H9 (cell line): ENCODE results near the gene DKKL1. TPM values are rescaled to one million over a fixed set of nuclear protein-coding genes. Genes with fewer than 3 reads are reported as not detected.

Source experiments
- DNase-seq: peaks from one replicate; pipeline ENCODE4 v3.0.0-alpha.2; 2017
- H2AFZ ChIP-seq: one replicate; pipeline ENCODE4 v1.6.1; 2013; ENCODE audit warnings: mild to moderate bottlenecking, low read length, control low read depth, moderate library complexity
- H2AK5ac ChIP-seq: 2 replicates; pipeline ENCODE4 v1.6.1; 2013; ENCODE audit warnings: low read length, control low read depth, mixed read lengths; ENCODE audit not compliant: insufficient read length
- H2BK120ac ChIP-seq: one replicate; pipeline ENCODE4 v1.6.1; 2013; ENCODE audit warnings: low read depth, mild to moderate bottlenecking, low read length, control low read depth, inconsistent platforms; ENCODE audit not compliant: poor library complexity, severe bottlenecking
- H2BK12ac ChIP-seq: 2 replicates; pipeline ENCODE4 v1.6.1; 2013; ENCODE audit warnings: low read length, control low read depth, mixed read lengths, low read depth; ENCODE audit not compliant: insufficient read length
- H2BK15ac ChIP-seq: 2 replicates; pipeline ENCODE4 v1.6.1; 2013; ENCODE audit warnings: low read depth, low read length, control low read depth
- H2BK20ac ChIP-seq: one replicate; pipeline ENCODE4 v1.6.1; 2013; ENCODE audit warnings: low read depth, mild to moderate bottlenecking, low read length, control low read depth, inconsistent platforms; ENCODE audit not compliant: poor library complexity, severe bottlenecking
- H2BK5ac ChIP-seq: 2 replicates; pipeline ENCODE4 v1.6.1; 2013; ENCODE audit warnings: low read length, control low read depth, mixed read lengths; ENCODE audit not compliant: insufficient read length
- H3K14ac ChIP-seq: 2 replicates; pipeline ENCODE4 v1.6.1; 2013; ENCODE audit warnings: low read length, control low read depth; ENCODE audit not compliant: insufficient read depth
- H3K18ac ChIP-seq: 2 replicates; pipeline ENCODE4 v1.6.1; 2013; ENCODE audit warnings: low read depth, mild to moderate bottlenecking, mixed read lengths, low read length, control low read depth; ENCODE audit not compliant: insufficient read length
- H3K23ac ChIP-seq: 2 replicates; pipeline ENCODE4 v1.6.1; 2013; ENCODE audit warnings: low read length, control low read depth, mixed read lengths, low read depth; ENCODE audit not compliant: insufficient read length
- H3K23me2 ChIP-seq: 2 replicates; pipeline ENCODE4 v1.6.1; 2013; ENCODE audit warnings: low read depth, mild to moderate bottlenecking, mixed read lengths, low read length, control low read depth; ENCODE audit not compliant: insufficient read length, poor library complexity, severe bottlenecking
- H3K27ac ChIP-seq: 2 replicates; pipeline ENCODE4 v1.5.1; 2013; ENCODE audit warnings: low read length, control low read depth, mixed read lengths, low read depth; ENCODE audit not compliant: insufficient read length
- H3K27me3 ChIP-seq: 2 replicates; pipeline ENCODE4 v1.6.1; 2013; ENCODE audit warnings: low read length, control low read depth, inconsistent platforms; ENCODE audit not compliant: insufficient read depth
- H3K4ac ChIP-seq: 2 replicates; pipeline ENCODE4 v1.6.1; 2013; ENCODE audit warnings: low read depth, mild to moderate bottlenecking, control low read depth, inconsistent platforms, low read length, moderate library complexity
- H3K4me1 ChIP-seq: 2 replicates; pipeline ENCODE4 v1.6.1; 2013; ENCODE audit warnings: low read length, control low read depth, inconsistent platforms; ENCODE audit not compliant: insufficient read depth
- H3K4me2 ChIP-seq: 2 replicates; pipeline ENCODE4 v1.6.1; 2013; ENCODE audit warnings: low read length, control low read depth, mixed read lengths; ENCODE audit not compliant: insufficient read length, insufficient read depth
- H3K56ac ChIP-seq: 2 replicates; pipeline ENCODE4 v1.6.1; 2013; ENCODE audit warnings: low read depth, mild to moderate bottlenecking, mixed read lengths, low read length, control low read depth; ENCODE audit not compliant: insufficient read length
- H3K79me1 ChIP-seq: 2 replicates; pipeline ENCODE4 v1.6.1; 2013; ENCODE audit warnings: low read depth, mild to moderate bottlenecking, moderate library complexity, low read length, control low read depth, inconsistent platforms; ENCODE audit not compliant: insufficient read depth, poor library complexity, severe bottlenecking
- H3K79me2 ChIP-seq: 2 replicates; pipeline ENCODE4 v1.6.1; 2013; ENCODE audit warnings: low read length, control low read depth, inconsistent platforms; ENCODE audit not compliant: insufficient read depth
- H3K9ac ChIP-seq: 2 replicates; pipeline ENCODE4 v1.6.1; 2013; ENCODE audit warnings: low read length, control low read depth, mixed read lengths; ENCODE audit not compliant: insufficient read length; ENCODE audit errors: extremely low read depth
- H3K9me3 ChIP-seq: one replicate; pipeline ENCODE4 v1.6.1; 2013; ENCODE audit warnings: low read depth, low read length, inconsistent platforms; ENCODE audit not compliant: control insufficient read depth
- H3T11ph ChIP-seq: one replicate; pipeline ENCODE4 v1.6.1; 2013; ENCODE audit warnings: mild to moderate bottlenecking, low read length, control low read depth, inconsistent platforms
- H4K20me1 ChIP-seq: one replicate; pipeline ENCODE4 v1.6.1; 2013; ENCODE audit not compliant: control insufficient read depth, insufficient read length, insufficient read depth
- H4K5ac ChIP-seq: 2 replicates; pipeline ENCODE4 v1.6.1; 2013; ENCODE audit warnings: low read depth, mild to moderate bottlenecking, mixed read lengths, low read length, control low read depth; ENCODE audit not compliant: insufficient read length
- H4K8ac ChIP-seq: replicated peaks from 2 replicates; pipeline ENCODE4 v1.6.1; 2013; ENCODE audit warnings: low read length, control low read depth, mixed read lengths, low read depth; ENCODE audit not compliant: insufficient read length
- H4K91ac ChIP-seq: 2 replicates; pipeline ENCODE4 v1.6.1; 2013; ENCODE audit warnings: low read depth, mild to moderate bottlenecking, moderate library complexity, mixed read lengths, low read length, control low read depth; ENCODE audit not compliant: insufficient read length
- H3K27ac Mint-ChIP-seq, 3 experiments: 2 replicates in 2 of 3; 3 replicates in 1 of 3; pipeline ENCODE4 v1.8.0; 2020 to 2021; ENCODE audit warnings: mixed read lengths in 3 of 3, mild to moderate bottlenecking in 1 of 3, moderate library complexity in 1 of 3
- H3K27me3 Mint-ChIP-seq: 2 replicates; pipeline ENCODE4 v1.8.0; 2021; ENCODE audit warnings: low read depth, mild to moderate bottlenecking, moderate library complexity, mixed read lengths
- H3K36me3 Mint-ChIP-seq, 3 experiments: 2 replicates in 2 of 3; 3 replicates in 1 of 3; pipeline ENCODE4 v1.8.0; 2020 to 2021; ENCODE audit warnings: low read depth in 3 of 3, mixed read lengths in 3 of 3; ENCODE audit not compliant: insufficient read depth in 1 of 3
- H3K4me1 Mint-ChIP-seq, 2 experiments: 2 replicates each; pipeline ENCODE4 v1.8.0; 2020; ENCODE audit warnings: mixed read lengths in 2 of 2
- H3K4me3 Mint-ChIP-seq, 2 experiments: 2 replicates in 1 of 2; 3 replicates in 1 of 2; pipeline ENCODE4 v1.8.0; 2020 to 2021; ENCODE audit warnings: mild to moderate bottlenecking in 2 of 2, mixed read lengths in 2 of 2, moderate library complexity in 1 of 2
- H3K9me3 Mint-ChIP-seq, 2 experiments: 2 replicates in 1 of 2; 3 replicates in 1 of 2; pipeline ENCODE4 v1.8.0; 2020; ENCODE audit warnings: mild to moderate bottlenecking in 2 of 2, mixed read lengths in 2 of 2, moderate library complexity in 1 of 2
- WGBS: extraction: QIAGEN DNeasy Blood & Tissue Kit; methylation state at CpG from one replicate; pipeline ENCODE4 v1.1.7; 2013; ENCODE audit warnings: missing lambda C conversion rate, low lambda C conversion rate, mixed read lengths; ENCODE audit not compliant: insufficient read length; ENCODE audit errors: extremely low coverage; 5-methylcytosine and 5-hydroxymethylcytosine counted together
- total RNA-seq: library from RNA; stranded (reverse); gene quantifications from 2 replicates; pipeline ENCODE4 v1.2.1, GENCODE V29; 2021
- TF ChIP-seq, protein P1 (sequence below): fragments of 200-600 bp; sonication (generic); conservative IDR thresholded peaks from 3 replicates; pipeline ENCODE4 v1.8.0; 2021; ENCODE audit warnings: antibody characterized with exemption, mild to moderate bottlenecking

DKKL1 gene
- total RNA-seq, 1 experiment from 2014 or later = 3.5 TPM

DNA sequence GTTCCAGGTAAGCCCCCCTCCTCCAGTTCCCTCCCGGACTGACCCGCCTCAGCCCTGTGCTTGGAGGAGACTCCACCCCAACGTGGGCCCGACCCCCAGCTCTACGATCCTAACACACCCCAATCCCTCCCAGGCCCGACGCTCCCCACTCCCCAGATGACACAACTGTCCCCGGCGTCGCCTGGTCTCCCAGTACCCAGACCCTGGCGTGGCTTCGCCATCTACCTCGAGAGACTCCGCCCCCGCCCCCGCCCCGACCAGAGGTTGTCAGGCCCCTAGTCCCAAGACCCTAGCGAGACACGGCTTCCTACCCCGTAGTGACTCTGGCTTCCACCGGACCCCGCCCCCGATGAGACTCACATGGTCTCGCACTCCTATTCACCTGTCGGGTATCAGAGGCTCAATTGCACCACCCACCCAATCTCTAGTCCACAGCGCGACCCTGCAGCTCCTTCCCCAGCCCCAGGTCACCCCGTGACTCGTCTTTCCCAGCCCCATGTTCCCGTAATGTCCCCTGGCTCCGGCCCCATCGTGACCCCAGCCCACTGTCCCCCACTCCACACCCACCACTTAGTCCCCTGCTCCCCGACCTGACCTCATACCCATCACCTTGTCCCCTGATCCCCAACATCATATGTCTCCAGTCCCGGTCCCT, 25.5 kb upstream of the DKKL1 start:
- Histone ChIP-seq H3K9me3 (no peaks in the 10 kb centered on the region), H3K14ac (no peak overlapping the region), H2BK5ac (no peak overlapping the region), H4K91ac (no peak overlapping the region), H3K23ac (no peak overlapping the region), H2BK15ac (no peak overlapping the region), H3K79me2 (no peaks in the 10 kb centered on the region), H3K79me1 (no peaks in the 10 kb centered on the region), H4K5ac (no peak overlapping the region), H3K4me2 (peak overlapping the region; percentile 68), H3T11ph (no peak overlapping the region), H3K27ac (no peak overlapping the region), H3K23me2 (peaks cover 12% of the 10 kb centered on the region), H2BK20ac (no peak overlapping the region), H3K56ac (no peak overlapping the region), H3K27me3 (peaks cover 3% of the 10 kb centered on the region; the same call in 1 of the 2 replicates), H2BK120ac (no peak overlapping the region), H2BK12ac (no peak overlapping the region), H3K4ac (no peak overlapping the region), H4K20me1 (no peaks in the 10 kb centered on the region), H3K4me1 (peaks cover 2% of the 10 kb centered on the region; the same call in 1 of the 2 replicates), H2AFZ (no peak overlapping the region), H4K8ac (no peak overlapping the region), H3K9ac (no peak overlapping the region), H2AK5ac (no peak overlapping the region), H3K18ac (no peak overlapping the region)
- H3K27me3 Mint-ChIP-seq = peaks cover 18% of the 10 kb centered on the region
- peaks cover 11 to 47% (median 30%) of the 10 kb centered on the region in 3 experiments for H3K36me3 Mint-ChIP-seq
- peak; percentile 76 for DNase-seq
- peak overlapping the region; percentile 41 to 65 (median 59); a peak in 4 of 7 replicates for H3K27ac Mint-ChIP-seq
- WGBS = no CpG with 5 or more reads among the region's 34 CpGs
- peak overlapping the region; percentile 61 to 83 for H3K4me3 Mint-ChIP-seq
- H3K9me3 Mint-ChIP-seq = peaks cover 0 to 3% of the 10 kb centered on the region in 2 experiments; a peak in 2 of 5 replicates
- TF ChIP-seq, protein P1, sequence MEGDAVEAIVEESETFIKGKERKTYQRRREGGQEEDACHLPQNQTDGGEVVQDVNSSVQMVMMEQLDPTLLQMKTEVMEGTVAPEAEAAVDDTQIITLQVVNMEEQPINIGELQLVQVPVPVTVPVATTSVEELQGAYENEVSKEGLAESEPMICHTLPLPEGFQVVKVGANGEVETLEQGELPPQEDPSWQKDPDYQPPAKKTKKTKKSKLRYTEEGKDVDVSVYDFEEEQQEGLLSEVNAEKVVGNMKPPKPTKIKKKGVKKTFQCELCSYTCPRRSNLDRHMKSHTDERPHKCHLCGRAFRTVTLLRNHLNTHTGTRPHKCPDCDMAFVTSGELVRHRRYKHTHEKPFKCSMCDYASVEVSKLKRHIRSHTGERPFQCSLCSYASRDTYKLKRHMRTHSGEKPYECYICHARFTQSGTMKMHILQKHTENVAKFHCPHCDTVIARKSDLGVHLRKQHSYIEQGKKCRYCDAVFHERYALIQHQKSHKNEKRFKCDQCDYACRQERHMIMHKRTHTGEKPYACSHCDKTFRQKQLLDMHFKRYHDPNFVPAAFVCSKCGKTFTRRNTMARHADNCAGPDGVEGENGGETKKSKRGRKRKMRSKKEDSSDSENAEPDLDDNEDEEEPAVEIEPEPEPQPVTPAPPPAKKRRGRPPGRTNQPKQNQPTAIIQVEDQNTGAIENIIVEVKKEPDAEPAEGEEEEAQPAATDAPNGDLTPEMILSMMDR = no peak
- H3K4me1 Mint-ChIP-seq = peaks cover 24 to 36% of the 10 kb centered on the region in 2 experiments
